T follicular helper cell (primary cell): ENCODE results near the gene GJA10.

Experiments
- DNase-seq: peaks from one replicate; pipeline ENCODE4 v3.0.0-alpha.2; 2020; ENCODE audit warnings: low read depth

Gene GJA10

DNA sequence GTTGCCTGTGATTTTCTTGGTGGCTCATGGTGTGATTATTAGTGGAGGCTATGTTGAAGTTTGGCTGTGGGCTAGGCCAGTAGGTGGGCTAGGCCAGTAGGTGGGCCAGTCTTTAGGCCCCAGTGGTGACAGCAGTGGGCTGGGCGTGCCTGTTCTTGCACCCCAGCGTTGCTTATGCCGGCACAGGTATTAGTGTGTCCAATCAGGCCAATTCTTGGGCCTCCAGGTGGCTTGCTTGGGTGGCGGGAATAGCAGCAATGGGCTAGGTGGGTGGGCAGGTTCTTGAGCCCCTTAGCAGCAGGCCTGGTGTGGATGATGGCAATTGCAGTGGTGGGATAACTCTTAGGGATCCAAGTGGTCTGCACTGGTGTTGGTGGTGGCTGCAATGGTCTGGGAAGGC lies 22.9 kb downstream of the GJA10 start:
- no peak for DNase-seq

DNA sequence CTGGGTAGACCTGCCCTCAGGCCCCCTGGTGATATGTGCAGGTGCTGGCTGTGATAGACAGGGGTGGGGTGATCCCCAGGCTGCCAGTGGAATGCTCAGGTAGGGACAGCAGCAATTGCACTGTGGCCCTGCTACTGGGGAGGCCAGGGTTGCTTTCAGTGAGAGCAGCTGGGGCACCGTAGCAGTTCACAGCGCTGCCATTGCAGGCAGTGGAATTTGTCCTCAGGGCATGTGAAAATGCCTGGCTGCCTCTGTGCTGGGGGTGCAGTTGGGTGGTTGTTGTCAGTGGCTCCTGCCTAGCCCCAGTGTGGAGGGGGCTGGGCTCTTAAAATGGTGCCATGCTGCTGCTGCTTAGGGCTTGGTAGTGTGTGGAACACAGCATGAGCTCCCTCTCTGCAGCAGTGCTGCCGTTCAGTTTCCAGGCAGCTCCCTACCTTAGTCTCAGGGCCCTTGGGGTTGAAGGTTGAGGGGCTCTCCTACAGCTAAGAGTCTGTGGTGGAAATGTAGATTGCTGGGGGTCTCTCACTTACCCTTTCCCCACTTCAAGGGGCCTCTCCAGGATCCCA lies 23.6 kb downstream of the GJA10 start:
- no peak for DNase-seq

DNA sequence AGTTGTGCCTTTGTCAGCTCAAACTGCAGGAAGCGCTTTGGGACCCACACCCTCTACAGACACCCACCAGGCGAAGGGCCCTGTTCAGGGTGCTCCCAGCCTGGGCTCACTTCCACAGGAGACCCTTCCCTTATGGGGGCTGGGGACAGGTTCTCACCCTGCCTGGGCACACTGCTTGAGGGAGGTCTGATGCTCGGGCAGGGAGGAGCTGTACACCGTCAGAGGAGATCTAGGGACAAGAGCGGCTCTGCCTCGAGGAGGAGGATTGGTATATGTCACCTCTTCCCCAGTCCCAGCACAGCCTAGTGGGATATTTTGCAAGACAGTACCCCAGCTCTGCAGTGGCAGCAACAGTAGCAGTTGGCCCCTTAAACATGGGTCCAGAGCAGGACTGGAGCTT lies 26.9 kb downstream of the GJA10 start:
- DNase-seq, result no peak

DNA sequence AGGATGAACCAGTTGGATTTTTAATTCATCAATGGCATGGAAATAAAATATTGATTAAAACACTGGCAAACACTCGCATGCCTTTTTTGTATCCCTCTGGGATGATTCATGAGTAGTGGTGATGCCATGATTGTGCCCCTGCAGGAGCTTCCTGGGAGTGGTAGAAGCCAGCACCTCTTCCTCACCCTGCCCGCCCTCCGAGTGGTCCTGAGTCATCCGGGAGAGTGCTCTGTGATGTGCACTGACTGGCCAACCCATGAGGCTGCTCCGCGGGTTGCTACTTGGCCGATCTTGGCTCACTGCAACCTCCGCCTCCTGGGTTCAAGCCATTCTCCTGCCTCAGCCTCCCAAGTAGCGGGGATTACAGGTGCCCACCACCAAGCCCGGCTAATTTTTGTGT lies 27.4 kb downstream of the GJA10 start:
- DNase-seq, result no peak

DNA sequence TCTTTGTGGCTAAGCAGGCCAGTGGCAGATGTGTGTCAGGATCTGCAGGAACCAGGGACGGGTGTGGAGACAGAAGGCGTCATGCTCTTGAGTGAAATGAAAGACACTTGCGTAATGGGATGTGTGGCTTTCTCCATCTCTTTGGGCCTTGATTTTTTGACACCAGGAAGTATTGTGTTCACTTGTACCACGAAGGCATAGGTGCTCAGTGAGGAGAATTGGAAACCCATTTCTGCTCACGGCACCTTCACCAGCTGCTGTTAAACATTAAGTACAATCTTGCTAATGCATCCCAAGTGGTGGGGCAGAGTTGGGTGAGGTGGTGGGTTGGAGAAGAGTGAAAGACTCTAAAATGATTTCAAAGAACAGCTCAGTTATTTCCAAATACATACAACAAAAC lies 30.0 kb downstream of the GJA10 start:
- DNase-seq, result no peak

DNA sequence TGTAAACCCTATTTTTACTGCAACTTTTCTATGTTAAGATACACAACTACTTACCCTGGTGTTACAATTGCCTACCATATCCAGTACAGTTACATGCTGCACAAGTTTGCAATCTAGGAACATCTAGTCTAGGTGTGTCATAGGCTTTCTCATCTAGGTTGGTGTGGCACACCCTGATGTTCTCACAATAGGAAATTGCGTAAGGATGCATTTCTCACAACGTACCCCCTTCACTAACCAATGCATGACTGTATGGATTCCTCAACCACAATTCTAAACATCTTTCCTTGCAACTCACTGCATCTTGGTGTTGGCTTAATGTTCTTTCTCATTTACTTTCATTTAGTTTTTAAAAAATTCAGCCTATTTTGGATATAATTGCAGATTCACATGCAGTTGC lies 31.6 kb downstream of the GJA10 start:
- DNase-seq, result no peak

DNA sequence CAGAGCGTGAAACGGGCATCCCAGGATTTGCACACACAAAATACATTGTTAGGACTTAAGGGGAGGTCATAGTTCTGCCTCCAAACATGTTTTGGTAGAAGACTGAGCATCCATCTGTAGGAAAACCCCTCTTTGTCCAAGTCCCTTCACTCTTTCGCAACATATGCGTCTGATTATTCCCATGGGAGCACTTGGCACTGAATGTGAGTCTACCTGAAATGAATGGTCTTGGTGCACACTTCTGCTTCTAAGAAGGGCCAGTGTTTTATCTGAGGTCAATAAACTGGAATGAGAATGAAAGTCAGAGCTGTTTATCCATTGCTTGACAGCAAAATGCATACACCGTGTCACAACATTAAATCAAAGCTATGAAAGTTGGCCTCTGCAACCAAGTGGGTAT lies 33.0 kb downstream of the GJA10 start:
- DNase-seq, result no peak

DNA sequence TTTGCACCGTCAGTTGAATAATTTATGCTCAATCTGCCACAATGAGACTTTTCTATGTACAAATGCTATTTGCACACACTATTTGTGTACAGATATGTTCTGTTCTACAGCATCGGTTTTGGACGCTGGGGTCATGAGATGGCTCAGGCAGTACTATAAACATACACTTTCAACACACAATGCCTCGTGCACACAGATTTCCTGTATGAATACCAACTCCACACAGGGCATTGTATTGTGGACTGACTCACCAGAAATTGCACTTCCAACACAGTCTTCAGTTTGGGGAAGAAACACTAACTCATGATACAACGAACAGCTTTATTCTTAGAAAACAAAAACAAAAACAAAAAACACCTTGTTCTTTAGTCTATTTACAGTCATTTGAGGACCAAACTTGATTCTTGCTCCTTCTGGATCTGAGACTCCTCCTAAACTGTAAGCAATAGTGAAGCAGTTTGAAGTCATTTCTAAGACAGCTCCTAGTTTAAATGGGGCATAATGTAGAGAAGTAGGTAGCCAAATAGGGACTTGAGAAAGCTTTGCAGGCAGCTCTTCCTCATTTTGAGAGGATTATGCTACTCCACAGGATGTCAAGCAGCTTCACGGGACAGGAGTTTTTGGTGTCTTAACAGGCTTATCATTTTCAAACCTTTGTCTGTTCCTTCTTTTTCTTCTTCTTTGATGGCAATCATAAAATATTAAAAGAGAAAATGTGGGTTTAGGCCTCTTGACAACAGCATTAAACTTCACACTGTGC lies 33.7 kb downstream of the GJA10 start:
- no peak for DNase-seq

DNA sequence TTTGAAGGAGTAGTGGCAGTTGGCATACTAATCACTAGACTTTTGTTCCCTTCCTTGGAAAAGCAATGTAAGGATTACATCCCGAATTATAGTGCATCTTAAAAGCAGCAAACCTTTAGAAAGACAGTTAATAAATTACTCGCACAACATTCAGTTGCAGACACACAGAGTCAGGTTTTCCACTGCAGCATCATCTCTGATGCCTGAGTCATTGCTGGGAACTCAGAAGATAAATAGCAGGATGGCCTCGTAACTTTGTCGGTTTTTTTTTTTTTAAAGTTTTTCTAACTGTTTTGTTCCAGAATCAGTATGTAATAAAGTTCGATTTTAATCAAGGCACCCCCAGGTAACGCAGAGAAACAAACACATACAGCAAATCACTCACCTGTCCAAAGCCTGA lies 34.3 kb downstream of the GJA10 start:
- DNase-seq, result no peak

DNA sequence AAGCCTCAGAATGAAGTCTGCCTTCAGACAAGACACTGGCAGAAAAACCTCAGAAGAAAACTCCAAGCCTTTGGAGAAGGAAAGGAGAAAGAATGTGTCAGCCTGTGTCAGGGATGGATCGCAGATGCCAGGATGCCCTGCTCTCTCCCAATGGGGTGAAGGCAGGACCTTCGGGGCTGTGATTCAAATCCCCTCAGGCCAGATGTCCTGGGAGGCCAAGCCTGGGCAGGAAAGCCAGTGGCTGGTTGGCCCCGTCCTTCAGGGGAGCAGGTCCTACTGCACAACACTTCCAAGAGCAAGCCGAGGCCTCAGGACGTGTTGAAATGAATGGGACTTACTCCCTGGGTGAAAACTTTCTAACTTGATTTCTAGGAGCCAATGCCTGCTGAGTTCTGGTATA lies 36.5 kb downstream of the GJA10 start:
- no peak for DNase-seq

DNA sequence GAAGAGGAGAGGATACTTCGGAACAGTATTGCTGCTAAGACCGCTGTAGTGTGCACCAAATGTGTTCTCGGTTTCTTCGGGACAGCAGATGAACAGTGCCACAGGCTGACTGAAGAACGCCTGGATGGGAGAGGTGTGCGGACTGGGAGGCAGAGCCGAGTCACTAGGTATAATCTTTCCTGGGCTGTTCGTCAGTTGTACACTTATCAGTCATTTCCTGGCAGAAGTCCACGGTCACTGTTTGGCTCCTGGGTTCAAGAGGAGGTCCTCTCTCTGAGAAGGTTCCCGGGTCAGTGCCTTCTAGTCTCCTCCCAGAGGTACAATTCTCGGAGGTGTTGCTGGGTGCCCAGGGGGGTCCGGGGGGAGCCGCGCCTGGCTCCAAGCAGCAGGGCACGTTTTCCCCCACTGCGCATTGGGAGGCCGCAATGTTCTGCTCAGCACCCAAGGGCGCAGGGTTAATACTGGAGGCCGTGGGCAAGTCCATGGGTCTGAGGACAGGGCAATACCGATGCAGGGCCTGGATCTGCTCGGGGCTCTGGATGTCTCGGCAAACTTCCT lies 38.1 kb downstream of the GJA10 start:
- no peak for DNase-seq

DNA sequence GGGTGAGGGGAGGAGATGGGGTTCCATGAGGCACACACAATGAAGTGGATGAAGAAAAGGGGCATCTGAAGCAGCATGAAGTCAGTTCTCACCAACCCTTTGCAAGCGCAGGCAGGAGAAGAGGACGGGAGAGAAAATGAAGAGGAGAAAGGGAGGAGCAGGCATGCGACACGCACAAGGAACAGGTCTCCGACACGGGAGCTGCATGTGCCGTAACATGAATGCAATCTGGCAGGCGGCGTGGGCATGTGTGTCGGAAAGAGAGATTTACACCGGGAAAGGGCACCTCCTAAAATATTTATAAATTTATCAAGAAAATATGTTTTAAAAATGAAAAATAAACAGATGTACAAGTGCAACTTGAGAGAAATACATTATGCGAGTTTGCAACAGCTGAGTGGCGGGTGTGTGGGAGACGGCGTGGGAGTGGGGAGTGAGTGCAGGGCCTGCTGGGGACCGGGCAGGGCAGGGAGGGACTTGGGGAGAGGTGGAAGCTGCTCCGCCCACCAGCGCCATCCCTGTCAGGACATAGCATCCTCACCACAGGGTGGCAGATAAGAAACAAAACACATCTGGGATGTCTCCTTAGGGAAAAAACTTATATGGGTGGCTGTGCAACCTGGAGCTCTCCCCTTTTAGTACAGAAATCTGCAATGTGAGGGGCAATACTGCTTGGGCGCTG lies 40.6 kb downstream of the GJA10 start:
- DNase-seq, result no peak

DNA sequence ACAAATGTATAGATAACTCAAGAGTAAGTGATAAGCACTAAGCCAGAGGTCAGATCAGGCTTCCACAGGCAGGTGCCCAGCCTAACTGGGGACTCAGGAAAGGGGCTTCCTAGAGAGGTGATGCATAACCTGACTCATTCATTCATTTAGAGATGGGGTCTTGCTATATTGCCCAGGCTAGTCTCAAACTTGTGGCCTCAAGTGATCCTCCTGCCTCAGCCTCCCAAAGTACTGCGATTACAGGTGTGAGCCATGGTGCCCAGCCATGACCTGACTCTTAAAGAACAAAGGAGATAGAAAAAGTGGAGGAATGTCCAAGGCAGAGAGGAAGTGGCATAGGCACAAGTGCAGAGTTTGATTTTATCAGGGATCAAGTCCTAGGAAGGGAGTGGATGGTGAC lies 41.9 kb downstream of the GJA10 start:
- DNase-seq, result no peak

DNA sequence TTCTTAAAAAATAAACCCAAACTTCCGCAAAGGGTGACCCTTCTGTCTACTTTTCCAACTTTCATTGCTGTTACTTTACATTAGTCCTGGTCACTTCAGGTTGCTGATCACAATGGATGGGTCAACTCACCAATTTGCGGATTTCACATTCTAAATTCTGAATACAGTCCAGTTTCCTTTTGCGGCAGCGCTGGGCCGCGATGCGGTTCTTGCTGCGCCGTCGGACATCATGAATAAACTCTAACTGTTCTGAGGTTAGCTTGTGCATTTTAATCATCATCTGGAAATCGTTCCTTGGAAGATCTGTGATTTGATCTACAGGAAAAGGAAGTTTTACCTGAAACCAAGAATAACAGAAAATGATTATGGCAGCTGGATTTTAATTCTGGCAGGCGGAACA lies 43.7 kb downstream of the GJA10 start:
- no peak for DNase-seq

DNA sequence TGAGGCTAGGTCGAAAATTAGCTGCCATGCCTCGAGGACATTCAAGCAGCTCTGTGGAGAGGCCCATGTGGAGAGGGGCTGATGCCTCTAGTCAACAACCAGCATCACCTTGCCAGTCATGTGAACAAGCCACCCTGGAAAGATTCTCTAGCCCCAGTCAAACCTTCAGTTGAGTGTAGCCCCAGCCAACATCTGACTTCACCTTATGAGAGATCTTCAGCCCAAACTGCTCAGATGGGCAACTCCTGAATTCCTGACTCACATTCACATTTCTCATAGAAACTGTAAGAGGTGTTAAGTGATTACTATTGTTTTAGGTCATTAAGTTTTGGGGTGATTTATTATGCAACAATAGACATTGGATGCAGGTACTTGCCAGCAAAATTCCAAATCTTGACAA lies 44.9 kb downstream of the GJA10 start:
- no peak for DNase-seq

DNA sequence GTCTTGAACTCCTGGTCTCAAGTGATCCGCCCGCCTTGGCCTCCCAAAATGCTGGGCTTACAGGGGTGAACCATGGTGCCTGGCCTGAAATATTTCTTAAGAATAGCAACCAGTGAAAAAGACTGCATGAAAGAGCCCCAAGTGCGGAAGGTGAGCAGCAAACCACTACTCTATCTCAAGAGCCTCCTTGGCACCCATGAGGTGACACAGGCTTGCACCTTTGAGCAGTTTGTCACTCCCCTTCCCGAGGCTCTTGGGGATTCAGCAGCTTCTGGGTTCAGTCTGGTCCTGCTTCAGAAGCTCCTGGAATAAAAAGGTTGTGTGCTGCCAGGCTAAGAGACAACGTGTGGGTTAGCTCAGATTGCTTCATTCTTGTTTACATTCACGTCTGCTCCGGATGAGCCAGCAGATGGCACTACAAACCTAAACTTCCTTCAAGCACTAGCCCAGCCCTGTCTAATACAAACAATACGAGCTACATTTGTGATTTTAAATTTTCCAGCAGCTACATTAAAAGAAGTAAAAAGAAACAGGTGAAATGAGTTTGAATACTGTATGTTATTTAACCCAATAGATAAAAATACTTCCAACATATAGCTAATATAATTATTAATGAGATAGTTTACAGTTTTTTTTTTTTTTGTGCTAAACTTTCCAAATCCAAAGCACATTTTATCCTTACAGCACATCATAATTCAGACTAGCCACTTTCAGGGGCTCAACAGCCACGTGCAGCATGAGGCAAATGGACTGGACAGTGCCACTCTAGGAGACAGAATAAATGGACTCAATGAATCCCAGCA lies 46.2 kb downstream of the GJA10 start:
- DNase-seq, result peak; percentile 56

DNA sequence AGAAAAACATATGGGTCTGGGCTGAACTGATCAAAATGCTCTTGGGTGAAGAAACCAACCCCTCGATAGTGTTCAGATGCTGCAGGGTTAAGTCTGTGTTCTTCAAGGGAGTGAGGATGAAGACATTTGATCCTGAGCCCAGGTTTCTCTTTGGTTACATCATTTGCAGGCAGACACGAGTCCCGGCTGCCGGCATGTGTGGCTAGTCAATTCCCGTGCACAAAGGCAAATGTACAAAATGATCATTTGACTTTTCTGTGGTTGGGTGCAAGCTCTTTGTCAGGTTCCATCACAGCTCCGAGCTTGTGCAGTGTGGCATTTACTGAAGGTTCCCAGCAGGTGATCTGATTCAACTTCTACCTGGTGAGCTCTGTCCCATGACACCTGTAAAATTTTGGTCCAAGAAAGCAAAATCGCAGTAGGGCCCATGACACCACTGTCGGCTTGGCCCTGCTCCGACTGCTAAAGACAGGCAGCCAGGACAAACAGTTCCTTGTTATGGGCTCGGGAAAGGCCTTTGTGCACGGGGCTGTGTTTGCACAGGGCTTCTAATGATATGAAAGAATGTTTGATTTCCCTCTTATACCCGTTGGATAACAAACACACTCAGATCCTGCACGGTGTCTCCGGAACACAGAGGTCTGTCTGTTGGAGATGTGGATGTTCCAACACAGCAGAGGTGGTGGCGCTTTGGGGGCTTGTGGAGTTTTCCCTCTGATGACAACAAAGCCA lies 46.9 kb downstream of the GJA10 start:
- DNase-seq, result no peak

DNA sequence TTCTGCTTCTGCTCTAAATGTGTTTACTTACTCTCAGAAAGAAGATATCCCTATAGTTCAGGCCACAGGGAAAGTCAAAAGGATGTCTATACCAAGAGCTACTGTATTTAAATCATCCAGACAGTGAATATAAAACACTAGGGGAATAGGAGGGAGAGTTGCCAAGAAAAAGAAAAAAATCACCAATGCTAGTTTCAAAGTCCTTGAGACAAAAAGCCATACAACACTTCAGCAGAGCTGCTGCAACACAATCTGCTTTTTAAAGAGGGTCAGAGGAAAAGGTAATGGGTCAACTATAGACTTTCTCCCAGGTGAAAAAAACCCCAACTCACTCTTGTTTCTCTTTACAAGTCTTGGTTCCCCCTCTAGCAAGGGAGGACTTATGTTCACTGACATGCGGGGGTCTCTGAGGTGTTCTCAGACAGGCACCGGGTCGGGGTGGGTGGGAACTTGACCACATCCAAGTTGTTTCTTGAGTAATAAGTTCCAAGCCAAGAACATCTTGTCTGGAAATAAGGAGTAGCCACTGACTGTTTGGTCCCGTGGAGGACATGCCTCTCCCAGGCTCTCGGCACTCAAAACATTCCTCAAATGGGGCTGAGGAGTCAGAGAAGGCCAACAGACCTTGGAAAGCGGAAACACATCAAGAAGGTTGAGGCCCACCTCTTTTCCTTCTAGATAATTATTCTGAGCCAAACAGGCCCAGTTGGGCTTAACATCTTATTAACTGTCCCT lies 47.7 kb downstream of the GJA10 start:
- no peak for DNase-seq

DNA sequence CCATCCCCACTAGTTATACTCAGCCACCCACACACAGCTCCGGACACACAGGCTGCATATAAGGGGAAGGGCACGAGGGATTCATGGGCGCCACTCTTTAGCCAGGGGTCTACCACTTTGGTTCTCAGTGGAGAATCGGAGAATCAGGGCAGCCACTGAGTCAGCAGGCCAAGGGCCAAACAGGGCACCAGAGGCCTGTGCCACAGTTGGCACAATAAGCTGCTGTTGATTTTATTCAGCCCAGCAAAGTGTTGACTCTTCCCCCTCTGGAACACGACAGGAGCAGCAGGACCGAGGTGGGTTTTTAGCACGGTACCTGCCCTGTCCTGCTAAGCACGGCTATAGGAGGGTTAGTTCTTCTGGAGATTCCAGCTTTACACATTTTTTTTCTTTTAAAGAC lies 48.3 kb downstream of the GJA10 start:
- no peak for DNase-seq

DNA sequence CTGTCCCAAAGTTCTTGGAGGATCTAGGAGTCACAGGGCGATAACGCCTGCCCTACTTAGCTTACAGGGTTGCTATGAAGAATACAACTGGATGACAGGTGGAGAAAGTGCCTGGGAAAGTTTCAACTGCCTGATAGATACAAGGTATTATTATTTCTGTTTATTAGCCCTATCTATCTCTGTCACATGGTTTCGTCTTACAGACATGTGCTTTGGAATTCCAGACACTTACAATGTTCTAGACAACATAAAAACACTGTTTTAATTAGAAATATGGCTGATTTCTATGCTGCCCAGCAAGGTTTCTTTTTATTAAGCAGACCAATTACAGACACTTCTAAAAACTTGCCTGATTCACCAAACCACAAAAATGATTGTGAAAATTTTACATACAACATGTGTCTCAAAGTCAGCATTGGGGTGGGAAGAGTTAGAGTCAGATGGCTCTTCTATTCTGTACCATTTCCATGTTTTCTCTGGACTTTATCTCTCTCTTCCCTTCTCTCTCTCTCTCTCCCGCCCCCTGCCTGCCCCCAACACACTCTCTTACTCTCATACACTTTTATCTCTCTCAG lies 50.0 kb downstream of the GJA10 start:
- no peak for DNase-seq
